PC-9 (cell line): ENCODE data around the gene GNG7. TPM values are rescaled to one million over a fixed set of nuclear protein-coding genes. Genes with fewer than 3 reads are reported as not detected.

Source experiments
- BruUV-seq: library from RNA; stranded (reverse); fragments of 400-500 nt; replicated peaks from 2 replicates; lab custom pipeline; 2021; lab: Mats Ljungman, UMichigan
- CTCF ChIA-PET: fragments of 300-600 bp; sonication (Branson Sonifier 250); formaldehyde crosslinking; loops from one replicate; lab custom pipeline; 2022; ENCODE audit warnings: antibody characterized with exemption; lab: Charles Lee
- POLR2A ChIA-PET: fragments of 300-600 bp; sonication (Branson Sonifier 250); formaldehyde crosslinking; loops from one replicate; lab custom pipeline; 2022; ENCODE audit warnings: antibody characterized with exemption; ENCODE audit not compliant: unreplicated experiment; lab: Charles Lee
- DNase-seq, 2 experiments: peaks; one replicate each; pipeline versions ENCODE4 v3.0.0 to v3.0.0-alpha.2; 2015 to 2022; ENCODE audit warnings: mixed read lengths in 1 of 2
- H2AFZ ChIP-seq: fragments of 200-600 bp; sonication (generic); 2 replicates; pipeline ENCODE4 v1.8.1; 2017; ENCODE audit warnings: antibody characterized with exemption
- H3F3A ChIP-seq: fragments of 200-600 bp; sonication (generic); 2 replicates; pipeline ENCODE4 v1.8.1; 2017; ENCODE audit warnings: antibody characterized with exemption, mild to moderate bottlenecking, low read depth; ENCODE audit not compliant: insufficient read depth
- H3K27ac ChIP-seq: fragments of 200-600 bp; sonication (generic); 2 replicates; pipeline ENCODE4 v1.6.1; 2016; ENCODE audit warnings: mixed run types
- H3K27me3 ChIP-seq: fragments of 200-600 bp; sonication (generic); 2 replicates; pipeline ENCODE4 v1.6.1; 2016; ENCODE audit warnings: low read depth, mixed run types; ENCODE audit not compliant: insufficient read depth
- H3K36me3 ChIP-seq: fragments of 200-600 bp; sonication (generic); 2 replicates; pipeline ENCODE4 v1.6.1; 2016; ENCODE audit warnings: low read depth, mixed run types
- H3K4me1 ChIP-seq: fragments of 200-600 bp; sonication (generic); replicated peaks from 2 replicates; pipeline ENCODE4 v1.6.1; 2016; ENCODE audit warnings: mixed run types; ENCODE audit not compliant: insufficient read depth
- H3K4me2 ChIP-seq: fragments of 200-600 bp; sonication (generic); 2 replicates; pipeline ENCODE4 v1.6.1; 2017; ENCODE audit warnings: mixed run types
- H3K4me3 ChIP-seq: fragments of 200-600 bp; sonication (generic); 2 replicates; pipeline ENCODE4 v1.6.1; 2016; ENCODE audit warnings: mixed run types
- H3K79me2 ChIP-seq: fragments of 200-600 bp; sonication (generic); 2 replicates; pipeline ENCODE4 v1.6.1; 2017; ENCODE audit warnings: low read depth, mixed run types
- H3K9me2 ChIP-seq: fragments of 200-600 bp; sonication (generic); 2 replicates; pipeline ENCODE4 v1.8.1; 2017; ENCODE audit warnings: mild to moderate bottlenecking; ENCODE audit not compliant: insufficient read depth
- H3K9me3 ChIP-seq: fragments of 200-600 bp; sonication (generic); 2 replicates; pipeline ENCODE4 v1.8.1; 2016; ENCODE audit warnings: low read depth; ENCODE audit not compliant: insufficient read depth
- H4K20me1 ChIP-seq: fragments of 200-600 bp; sonication (generic); 2 replicates; pipeline ENCODE4 v1.8.1; 2017; ENCODE audit not compliant: insufficient read depth
- EZH2 ChIP-seq: fragments of 200-600 bp; sonication (generic); IDR thresholded peaks from 2 replicates; pipeline ENCODE4 v1.8.0; 2017; ENCODE audit warnings: antibody characterized with exemption, low read depth
- intact Hi-C: fragments of 100-400 bp; cut with micrococcal nuclease; formaldehyde crosslinking; loops from one replicate; pipeline ENCODE4 v1.10.0; 2022; ENCODE audit not compliant: unreplicated experiment
- total RNA-seq: library from RNA; stranded (reverse); gene quantifications from 2 replicates; pipeline ENCODE4 v1.2.3, GENCODE V29; 2021
- TF ChIP-seq, protein P1 (sequence below): fragments of 200-600 bp; sonication (generic); conservative IDR thresholded peaks from 2 replicates; pipeline ENCODE4 v1.6.1; 2017; ENCODE audit warnings: mixed run types, antibody characterized with exemption, mild to moderate bottlenecking, moderate library complexity

Gene GNG7
- total RNA-seq, 1 experiment from 2014 or later = 2.8 TPM

DNA sequence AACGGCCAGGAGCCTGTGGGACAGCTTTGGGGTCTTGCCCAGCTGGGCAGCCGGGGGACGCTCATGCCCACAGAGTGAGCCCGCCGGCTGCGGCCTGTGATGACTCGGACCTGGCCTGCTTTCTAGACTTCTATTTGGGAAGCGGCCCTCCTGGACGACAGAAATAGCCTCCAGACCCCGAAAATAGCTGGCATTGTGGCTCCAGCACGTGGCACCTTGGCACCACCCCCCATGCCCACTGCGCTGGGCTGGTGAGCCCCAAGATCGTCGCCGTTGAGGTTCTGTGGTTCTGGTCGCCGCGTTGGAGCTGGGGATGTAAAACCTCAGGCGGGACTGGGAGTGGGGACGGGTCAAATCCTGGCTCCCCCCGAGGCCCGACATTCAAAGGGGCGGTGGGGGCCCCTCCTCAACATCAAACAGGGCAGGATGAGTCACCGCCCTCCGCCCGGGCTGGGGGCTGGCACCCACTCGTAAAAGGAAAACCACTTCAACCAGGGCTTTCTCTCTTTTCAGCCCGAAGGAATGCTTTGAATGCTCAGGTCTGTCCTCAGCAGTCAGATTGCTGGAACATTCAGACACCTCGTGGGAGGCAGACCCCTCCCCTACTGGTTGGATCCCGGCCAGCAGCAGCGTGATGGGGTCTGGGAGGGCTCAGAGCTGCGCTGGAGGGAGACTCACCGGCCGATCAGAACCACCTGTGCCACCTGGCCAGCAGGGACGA, 184.5 kb downstream of the GNG7 start:
- Histone ChIP-seq H3K36me3 (no peaks in the 10 kb centered on the region), H3K4me1 (no peaks in the 10 kb centered on the region), H3K79me2 (no peaks in the 10 kb centered on the region), H2AFZ (no peak overlapping the region), H4K20me1 (no peaks in the 10 kb centered on the region), H3K27ac (no peak overlapping the region), H3K27me3 (no peaks in the 10 kb centered on the region), H3K9me2 (no peaks in the 10 kb centered on the region), H3K4me2 (no peak overlapping the region), H3F3A (no peaks in the 10 kb centered on the region), H3K4me3 (no peak overlapping the region), H3K9me3 (no peaks in the 10 kb centered on the region)
- DNase-seq = no peak
- intact Hi-C loops = no loop called here
- TF ChIP-seq, protein P1, sequence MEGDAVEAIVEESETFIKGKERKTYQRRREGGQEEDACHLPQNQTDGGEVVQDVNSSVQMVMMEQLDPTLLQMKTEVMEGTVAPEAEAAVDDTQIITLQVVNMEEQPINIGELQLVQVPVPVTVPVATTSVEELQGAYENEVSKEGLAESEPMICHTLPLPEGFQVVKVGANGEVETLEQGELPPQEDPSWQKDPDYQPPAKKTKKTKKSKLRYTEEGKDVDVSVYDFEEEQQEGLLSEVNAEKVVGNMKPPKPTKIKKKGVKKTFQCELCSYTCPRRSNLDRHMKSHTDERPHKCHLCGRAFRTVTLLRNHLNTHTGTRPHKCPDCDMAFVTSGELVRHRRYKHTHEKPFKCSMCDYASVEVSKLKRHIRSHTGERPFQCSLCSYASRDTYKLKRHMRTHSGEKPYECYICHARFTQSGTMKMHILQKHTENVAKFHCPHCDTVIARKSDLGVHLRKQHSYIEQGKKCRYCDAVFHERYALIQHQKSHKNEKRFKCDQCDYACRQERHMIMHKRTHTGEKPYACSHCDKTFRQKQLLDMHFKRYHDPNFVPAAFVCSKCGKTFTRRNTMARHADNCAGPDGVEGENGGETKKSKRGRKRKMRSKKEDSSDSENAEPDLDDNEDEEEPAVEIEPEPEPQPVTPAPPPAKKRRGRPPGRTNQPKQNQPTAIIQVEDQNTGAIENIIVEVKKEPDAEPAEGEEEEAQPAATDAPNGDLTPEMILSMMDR = no peak
- no peak for TF ChIP-seq EZH2
- ChIA-PET POLR2A (no interaction called here), CTCF (no interaction called here)
- no TSS peak for BruUV-seq

DNA sequence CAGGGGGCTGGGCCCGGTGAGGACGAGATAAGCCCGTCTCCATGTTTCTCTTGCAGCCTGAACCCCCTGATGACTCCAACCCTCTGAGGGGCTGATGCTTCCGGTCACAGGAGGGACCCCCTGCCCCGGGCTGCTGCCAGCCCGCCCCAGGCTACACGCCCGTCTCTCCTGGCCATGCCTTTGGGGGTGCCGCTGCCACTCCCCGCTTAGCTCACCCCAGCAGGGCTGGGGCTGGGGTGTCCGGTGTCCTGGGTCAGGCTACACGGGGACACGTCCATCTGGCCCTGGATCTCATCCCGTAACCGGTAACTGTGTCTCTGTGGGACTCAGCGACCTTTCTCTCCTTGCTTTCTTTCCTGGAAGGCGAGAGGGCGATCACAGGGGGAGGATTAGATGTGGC, 185.8 kb downstream of the GNG7 start:
- intact Hi-C loops = no loop called here
- H3K4me3 ChIP-seq = no peak overlapping the region
- H2AFZ ChIP-seq = no peak overlapping the region
- H3K79me2 ChIP-seq = no peaks in the 10 kb centered on the region
- no peak overlapping the region for H3K4me2 ChIP-seq
- TF ChIP-seq, protein P1 = no peak
- no peak for TF ChIP-seq EZH2
- no TSS peak for BruUV-seq
- H3K36me3 ChIP-seq = no peaks in the 10 kb centered on the region
- ChIA-PET CTCF (no interaction called here), POLR2A (no interaction called here)
- H3K27me3 ChIP-seq = no peaks in the 10 kb centered on the region
- H3K27ac ChIP-seq = no peak overlapping the region
- no peak for DNase-seq
- no peaks in the 10 kb centered on the region for H3K9me2 ChIP-seq
- H4K20me1 ChIP-seq = no peaks in the 10 kb centered on the region
- H3K9me3 ChIP-seq = no peaks in the 10 kb centered on the region
- no peaks in the 10 kb centered on the region for H3F3A ChIP-seq
- H3K4me1 ChIP-seq = no peaks in the 10 kb centered on the region

- Histone ChIP-seq H3K4me3 (no peak overlapping the region), H3K27ac (no peak overlapping the region), H4K20me1 (no peaks in the 10 kb centered on the region), H3K79me2 (no peaks in the 10 kb centered on the region), H3F3A (no peaks in the 10 kb centered on the region), H3K4me1 (no peaks in the 10 kb centered on the region), H3K36me3 (no peaks in the 10 kb centered on the region), H3K27me3 (no peaks in the 10 kb centered on the region), H2AFZ (no peak overlapping the region), H3K9me3 (no peaks in the 10 kb centered on the region), H3K4me2 (no peak overlapping the region), H3K9me2 (no peaks in the 10 kb centered on the region)
- TF ChIP-seq EZH2 = no peak
- TF ChIP-seq, protein P1 = no peak
- BruUV-seq = no TSS peak
- CTCF ChIA-PET = interaction anchor here (0.6 kb wide), 1 partner anchor 25 kb away, joined by 4 read pairs; no protein-coding TSS in a partner anchor
- POLR2A ChIA-PET = no interaction called here
- intact Hi-C loops = no loop called here
- no peak for DNase-seq
Observed at GRCh38 chr19:2514981-2515518, 187.4 kb downstream of the GNG7 start.
